GM18909 (cell line): ENCODE results near the gene PRDM15.

ENCODE experiments used
- ATAC-seq: cut with Tn5 transposase; IDR thresholded peaks from one replicate; pipeline ENCODE4 v1.9.1; 2021; ENCODE audit warnings: mild to moderate bottlenecking; ENCODE audit not compliant: unreplicated experiment, poor library complexity

The PRDM15 gene

GRCh38 chr21:41886328-41886727 lies 7.2 kb upstream of the PRDM15 start:
- no peak for ATAC-seq

GRCh38 chr21:41885341-41886024 lies 6.3 kb upstream of the PRDM15 start:
- ATAC-seq: no peak

- no peak for ATAC-seq
Observed at GRCh38 chr21:41884501-41885030, 5.4 kb upstream of the PRDM15 start.

GRCh38 chr21:41883582-41883981 lies 4.4 kb upstream of the PRDM15 start:
- ATAC-seq: no peak

GRCh38 chr21:41881051-41881450 lies 1.9 kb upstream of the PRDM15 start:
- no peak for ATAC-seq

- ATAC-seq: no peak
Observed at GRCh38 chr21:41880153-41880552, 1.0 kb upstream of the PRDM15 start.

GRCh38 chr21:41878831-41879189 lies 334 bp downstream of the PRDM15 start:
- peak; percentile 70 for ATAC-seq

- peak; percentile 29 for ATAC-seq
Observed at GRCh38 chr21:41877901-41878830, 978 bp downstream of the PRDM15 start.

GRCh38 chr21:41876928-41877652 lies 2.1 kb downstream of the PRDM15 start:
- ATAC-seq: no peak

GRCh38 chr21:41876396-41876795 lies 2.7 kb downstream of the PRDM15 start:
- ATAC-seq: no peak

- ATAC-seq: no peak
Observed at GRCh38 chr21:41875086-41875485, 4.1 kb downstream of the PRDM15 start.

GRCh38 chr21:41874611-41875010 lies 4.5 kb downstream of the PRDM15 start:
- no peak for ATAC-seq

- no peak for ATAC-seq
Observed at GRCh38 chr21:41873426-41873825, 5.7 kb downstream of the PRDM15 start.

GRCh38 chr21:41873005-41873404 lies 6.1 kb downstream of the PRDM15 start:
- ATAC-seq: no peak

GRCh38 chr21:41871293-41872030 lies 7.7 kb downstream of the PRDM15 start:
- no peak for ATAC-seq

- no peak for ATAC-seq
Observed at GRCh38 chr21:41869771-41870170, 9.4 kb downstream of the PRDM15 start.

- peak; percentile 45 for ATAC-seq
Observed at GRCh38 chr21:41868062-41868710, 11.0 kb downstream of the PRDM15 start.

GRCh38 chr21:41867313-41867712 lies 11.8 kb downstream of the PRDM15 start:
- ATAC-seq: no peak

GRCh38 chr21:41866274-41866809 lies 12.8 kb downstream of the PRDM15 start:
- ATAC-seq: no peak
